Urinary bladder (tissue), 4 donors: ENCODE data around the gene MRPL34. TPM values are rescaled to one million over a fixed set of nuclear protein-coding genes. Genes with fewer than 3 reads are reported as not detected.

Experiments
- DNase-seq: peaks from one replicate; pipeline ENCODE4 v3.0.0-alpha.2; 2015; ENCODE audit errors: extremely low spot score
- H3K27ac ChIP-seq: one replicate; pipeline ENCODE4 v1.5.1; 2013; ENCODE audit warnings: low read depth, mild to moderate bottlenecking, moderate library complexity
- H3K36me3 ChIP-seq: one replicate; pipeline ENCODE4 v1.6.1; 2013; ENCODE audit warnings: mild to moderate bottlenecking, moderate library complexity; ENCODE audit not compliant: insufficient read depth
- H3K4me1 ChIP-seq: one replicate; pipeline ENCODE4 v1.6.1; 2013; ENCODE audit warnings: mild to moderate bottlenecking, moderate library complexity; ENCODE audit not compliant: insufficient read depth
- H3K4me3 ChIP-seq: one replicate; pipeline ENCODE4 v1.5.1; 2013; ENCODE audit warnings: low read depth, low read length
- WGBS: extraction: QIAGEN DNeasy Blood & Tissue Kit; methylation state at CpG from one replicate; pipeline ENCODE4 v1.1.7; 2013; 5-methylcytosine and 5-hydroxymethylcytosine counted together
- polyA plus RNA-seq: library from polyadenylated mRNA; stranded (reverse); fragments of 200-250 nt; gene quantifications from one replicate; pipeline ENCODE4 v1.2.3, GENCODE V29; 2013
- total RNA-seq: library from RNA; depleted of rRNA; stranded (reverse); fragments of >200 nt; gene quantifications from one replicate; pipeline ENCODE4 v1.2.3, GENCODE V29; 2014
- donor health status: healthy with polysubstance abuse.
- donor health status: healthy.

MRPL34 gene
- total and polyA plus RNA-seq, 2 donors = 6.1 to 146 TPM

- Histone ChIP-seq H3K27ac (peak within 1 kb of the TSS; percentile 35), H3K36me3 (no peaks in the 10 kb centered on the region), H3K4me1 (no peaks in the 10 kb centered on the region), H3K4me3 (peak within 1 kb of the TSS; percentile 92)
- under 1% methylated on average over 46 of the region's 46 CpGs for WGBS
- peak; percentile 99 for DNase-seq
These were observed 3.7 kb downstream of the MRPL34 start, which contains the start of gene DDA1 for GRCh38 chr19:17309198-17309964. DDA1 (plus strand) TSS chr19:17309563; CDS start chr19:17309655, 92 bp downstream.

- 6% methylated on average over 23 of the region's 23 CpGs for WGBS
- no peak overlapping the region for H3K27ac ChIP-seq
- H3K4me3 ChIP-seq = peak overlapping the region; percentile 92
- H3K36me3 ChIP-seq = no peaks in the 10 kb centered on the region
- H3K4me1 ChIP-seq = no peaks in the 10 kb centered on the region
- DNase-seq = no peak
These were observed 4.3 kb downstream of the MRPL34 start for GRCh38 chr19:17309965-17310461.

- 74% methylated on average over 11 of the region's 11 CpGs for WGBS
These were observed 6.0 kb downstream of the MRPL34 start for GRCh38 chr19:17311455-17312188.

GRCh38 chr19:17312189-17313113 is 6.8 kb downstream of the MRPL34 start:
- 89% methylated on average over 20 of the region's 20 CpGs for WGBS
- Histone ChIP-seq H3K4me1 (no peaks in the 10 kb centered on the region), H3K27ac (no peak overlapping the region), H3K4me3 (no peak overlapping the region), H3K36me3 (no peaks in the 10 kb centered on the region)
- no peak for DNase-seq

More at GRCh38 chr19:17311455-17312188, 6.0 kb downstream of the MRPL34 start:
- H3K27ac ChIP-seq = no peak overlapping the region
- H3K4me3 ChIP-seq = no peak overlapping the region
- no peaks in the 10 kb centered on the region for H3K36me3 ChIP-seq
- DNase-seq = no peak
- H3K4me1 ChIP-seq = no peaks in the 10 kb centered on the region

- Histone ChIP-seq H3K27ac (no peak overlapping the region), H3K4me1 (no peaks in the 10 kb centered on the region), H3K36me3 (no peaks in the 10 kb centered on the region), H3K4me3 (no peak overlapping the region)
- WGBS = 93% methylated on average over 19 of the region's 19 CpGs
- DNase-seq = no peak
These were observed 8.4 kb downstream of the MRPL34 start for GRCh38 chr19:17314007-17314593.

- H3K36me3 ChIP-seq = peaks cover 5% of the 10 kb centered on the region
- 84% methylated on average over 6 of the region's 6 CpGs for WGBS
These were observed 13.3 kb downstream of the MRPL34 start for GRCh38 chr19:17318966-17319365.

GRCh38 chr19:17319473-17320238 is 14.0 kb downstream of the MRPL34 start:
- 94% methylated on average over 40 of the region's 40 CpGs for WGBS
- Histone ChIP-seq H3K4me3 (no peak overlapping the region), H3K36me3 (peaks cover 5% of the 10 kb centered on the region), H3K27ac (no peak overlapping the region), H3K4me1 (peaks cover 2% of the 10 kb centered on the region)
- DNase-seq = no peak

More at GRCh38 chr19:17318966-17319365, 13.3 kb downstream of the MRPL34 start:
- peaks cover 2% of the 10 kb centered on the region for H3K4me1 ChIP-seq
- H3K4me3 ChIP-seq = no peak overlapping the region
- no peak for DNase-seq
- H3K27ac ChIP-seq = no peak overlapping the region

- H3K4me1 ChIP-seq = peaks cover 2% of the 10 kb centered on the region
- DNase-seq = no peak
- H3K27ac ChIP-seq = no peak overlapping the region
- no peak overlapping the region for H3K4me3 ChIP-seq
- WGBS = 84% methylated on average over 11 of the region's 11 CpGs
- H3K36me3 ChIP-seq = peaks cover 5% of the 10 kb centered on the region
These were observed 14.8 kb downstream of the MRPL34 start for GRCh38 chr19:17320435-17320834.

- Histone ChIP-seq H3K4me3 (no peak overlapping the region), H3K4me1 (peaks cover 2% of the 10 kb centered on the region), H3K36me3 (peaks cover 5% of the 10 kb centered on the region), H3K27ac (no peak overlapping the region)
- no peak for DNase-seq
- 88% methylated on average over 19 of the region's 19 CpGs for WGBS
These were observed 16.2 kb downstream of the MRPL34 start for GRCh38 chr19:17321655-17322489.

GRCh38 chr19:17322854-17323253 is 17.2 kb downstream of the MRPL34 start:
- 68% methylated on average over 10 of the region's 10 CpGs for WGBS

GRCh38 chr19:17323300-17323963 is 17.8 kb downstream of the MRPL34 start:
- DNase-seq = no peak
- Histone ChIP-seq H3K36me3 (peaks cover 5% of the 10 kb centered on the region), H3K4me1 (peaks cover 2% of the 10 kb centered on the region), H3K4me3 (no peak overlapping the region), H3K27ac (no peak overlapping the region)
- 31% methylated on average over 56 of the region's 56 CpGs for WGBS

More at GRCh38 chr19:17322854-17323253, 17.2 kb downstream of the MRPL34 start:
- H3K4me1 ChIP-seq = peaks cover 2% of the 10 kb centered on the region
- H3K36me3 ChIP-seq = peaks cover 5% of the 10 kb centered on the region
- no peak overlapping the region for H3K4me3 ChIP-seq
- no peak for DNase-seq
- H3K27ac ChIP-seq = no peak overlapping the region
